HFF-Myc (cell line): ENCODE results near the gene CHRNA4.
"Not testable (repeated sequence)": the region's sequence is repeated elsewhere in the genome, so short reads cannot be mapped to it uniquely, and the experiment has no call there.

Experiments used
- DNase-seq: peaks from one replicate; pipeline ENCODE4 v3.0.0-alpha.2; 2011; ENCODE audit warnings: low read depth; ENCODE audit errors: extremely low read depth
- H3K4me3 ChIP-seq: replicated peaks from 2 replicates; pipeline ENCODE4 v1.5.1; 2011; ENCODE audit warnings: low read depth, mild to moderate bottlenecking, control low read depth, low read length
- TF ChIP-seq, protein P1 (sequence below): IDR thresholded peaks from 2 replicates; pipeline ENCODE4 v1.5.1; 2012; ENCODE audit warnings: mild to moderate bottlenecking, low read depth, low read length, control low read depth; ENCODE audit errors: missing control alignments

CHRNA4 gene

GRCh38 chr20:63346131-63347080 lies 14.7 kb downstream of the CHRNA4 start:
- TF ChIP-seq, protein P1, sequence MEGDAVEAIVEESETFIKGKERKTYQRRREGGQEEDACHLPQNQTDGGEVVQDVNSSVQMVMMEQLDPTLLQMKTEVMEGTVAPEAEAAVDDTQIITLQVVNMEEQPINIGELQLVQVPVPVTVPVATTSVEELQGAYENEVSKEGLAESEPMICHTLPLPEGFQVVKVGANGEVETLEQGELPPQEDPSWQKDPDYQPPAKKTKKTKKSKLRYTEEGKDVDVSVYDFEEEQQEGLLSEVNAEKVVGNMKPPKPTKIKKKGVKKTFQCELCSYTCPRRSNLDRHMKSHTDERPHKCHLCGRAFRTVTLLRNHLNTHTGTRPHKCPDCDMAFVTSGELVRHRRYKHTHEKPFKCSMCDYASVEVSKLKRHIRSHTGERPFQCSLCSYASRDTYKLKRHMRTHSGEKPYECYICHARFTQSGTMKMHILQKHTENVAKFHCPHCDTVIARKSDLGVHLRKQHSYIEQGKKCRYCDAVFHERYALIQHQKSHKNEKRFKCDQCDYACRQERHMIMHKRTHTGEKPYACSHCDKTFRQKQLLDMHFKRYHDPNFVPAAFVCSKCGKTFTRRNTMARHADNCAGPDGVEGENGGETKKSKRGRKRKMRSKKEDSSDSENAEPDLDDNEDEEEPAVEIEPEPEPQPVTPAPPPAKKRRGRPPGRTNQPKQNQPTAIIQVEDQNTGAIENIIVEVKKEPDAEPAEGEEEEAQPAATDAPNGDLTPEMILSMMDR, result no peak
- DNase-seq, result no peak

GRCh38 chr20:63345328-63346100 lies 15.6 kb downstream of the CHRNA4 start:
- no peak overlapping the region for H3K4me3 ChIP-seq
- DNase-seq, result no peak
- TF ChIP-seq, protein P1, result no peak

More at GRCh38 chr20:63346131-63347080, 14.7 kb downstream of the CHRNA4 start:
- no peak overlapping the region for H3K4me3 ChIP-seq

DNA sequence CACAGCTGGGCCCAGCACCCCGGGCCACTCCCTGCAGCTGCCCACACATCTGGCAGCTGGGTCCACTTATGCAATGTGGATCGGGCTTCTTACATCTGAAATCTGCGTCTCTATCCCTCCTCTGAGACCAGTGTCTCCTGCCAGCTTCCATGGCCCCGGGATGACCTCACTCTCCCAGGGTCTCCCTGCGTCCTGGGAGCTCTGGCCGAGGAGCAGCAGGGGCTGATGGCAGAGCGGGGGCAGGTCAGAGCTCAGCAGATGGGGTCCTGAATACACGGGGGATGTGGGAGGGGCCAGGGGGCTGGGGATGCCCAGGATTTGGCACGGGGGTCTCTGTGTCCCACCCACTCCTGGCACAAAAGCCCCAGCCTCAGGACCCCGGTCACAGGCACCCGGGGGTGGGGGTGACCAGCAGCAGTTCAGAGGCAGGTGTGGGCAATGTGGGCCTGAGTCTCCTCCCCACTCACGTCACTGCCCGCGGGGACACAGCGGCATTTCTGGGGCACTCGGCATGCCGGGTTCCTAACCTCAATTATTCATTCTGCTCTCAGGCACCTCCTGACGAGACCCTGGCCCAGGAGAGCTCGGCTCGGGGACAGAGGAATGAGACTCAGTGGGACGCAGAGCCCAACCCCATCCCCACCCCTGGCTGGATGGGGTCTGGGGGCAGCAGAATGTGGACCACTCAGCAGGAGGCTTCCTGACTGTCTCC lies 16.4 kb downstream of the CHRNA4 start:
- TF ChIP-seq, protein P1, result no peak
- H3K4me3 ChIP-seq, result no peak overlapping the region
- DNase-seq, result no peak

DNA sequence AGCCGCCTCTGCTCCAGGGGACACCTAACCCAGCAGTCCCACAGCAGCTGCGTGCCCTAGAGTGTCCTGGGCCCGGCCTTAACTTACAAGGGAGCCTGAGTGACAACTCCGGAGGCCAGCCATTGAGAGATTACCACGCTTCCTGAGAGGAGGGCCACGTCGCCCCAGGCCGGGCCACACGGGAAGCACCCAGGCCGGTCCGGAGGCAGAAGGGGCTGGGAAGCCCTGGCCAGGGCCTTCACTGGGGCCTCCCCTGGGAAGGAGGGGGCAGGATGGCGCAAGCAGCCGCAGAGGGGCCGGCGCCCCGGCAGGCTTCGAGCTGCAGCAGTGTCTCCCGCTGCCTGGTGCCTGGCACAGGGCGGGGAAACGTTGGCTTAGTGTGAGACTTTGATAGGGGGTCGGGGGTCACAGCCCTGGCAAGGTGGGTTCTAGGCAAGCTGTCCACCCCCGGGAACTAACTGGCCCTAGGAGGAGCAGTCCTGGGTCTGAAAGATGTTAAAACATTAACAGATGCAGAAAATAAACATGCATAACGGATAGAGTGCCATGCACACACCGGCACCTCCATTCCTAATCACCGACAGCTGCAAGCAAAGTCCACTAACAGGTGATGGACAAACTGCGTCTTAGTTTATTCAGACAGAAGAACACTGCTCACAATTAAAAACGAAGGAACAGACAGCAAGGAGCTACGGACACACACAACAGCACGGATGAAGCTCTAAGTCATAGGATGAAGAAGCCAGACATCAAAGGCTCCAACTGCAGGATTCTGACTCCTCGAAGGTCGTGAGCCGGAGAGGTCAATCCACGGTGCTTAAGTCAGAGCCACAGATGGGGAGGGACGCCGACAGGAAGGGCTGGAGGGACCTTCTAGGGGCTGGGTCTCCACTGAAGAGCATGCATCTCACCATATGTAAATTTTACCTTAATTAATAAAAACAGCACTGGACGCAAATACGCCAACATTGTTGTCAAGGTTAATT lies 17.4 kb downstream of the CHRNA4 start:
- no peak overlapping the region for H3K4me3 ChIP-seq
- DNase-seq, result no peak
- TF ChIP-seq, protein P1, result no peak

DNA sequence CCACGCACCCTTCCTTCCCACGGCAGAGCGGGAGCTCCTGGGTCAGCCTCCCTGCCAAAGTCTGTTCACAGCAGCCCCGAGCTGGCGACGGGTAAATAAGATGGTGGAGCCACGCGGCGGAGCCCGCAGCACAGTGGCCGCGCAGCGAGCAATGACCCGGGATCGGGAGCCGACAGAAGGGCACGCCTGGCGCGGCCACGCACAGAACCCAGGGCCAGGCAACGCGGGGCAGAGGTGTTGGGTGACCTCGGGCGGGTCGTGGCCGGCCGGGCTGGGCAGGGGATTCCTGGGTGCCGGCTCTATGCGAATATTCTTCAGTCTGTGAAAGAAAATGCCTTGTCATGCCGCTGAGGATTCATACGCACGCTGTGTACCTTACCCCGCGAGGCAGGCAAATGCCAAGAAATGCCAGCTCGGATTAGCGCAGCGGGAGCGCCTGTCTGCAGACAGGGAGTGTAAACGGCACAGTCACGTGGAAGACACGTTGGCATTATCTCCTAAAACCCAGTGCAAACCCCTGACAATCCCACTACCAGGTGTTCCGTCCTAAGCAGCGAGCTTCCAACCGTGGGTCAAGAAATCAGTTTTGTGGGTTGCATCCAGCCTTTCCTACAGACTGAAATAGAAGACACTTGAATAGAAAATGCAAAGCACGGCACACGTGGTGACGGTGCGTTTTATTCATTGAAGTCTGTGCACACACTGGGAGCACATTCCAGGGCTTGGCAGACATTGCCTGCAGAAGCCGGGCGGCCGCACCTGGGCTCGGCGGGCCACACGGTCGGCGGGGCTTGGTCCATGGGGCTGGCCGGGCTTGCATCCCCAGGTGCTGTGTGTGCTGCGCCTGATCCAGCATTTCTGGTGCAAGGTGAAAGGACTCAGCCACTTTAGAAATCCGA lies 18.3 kb downstream of the CHRNA4 start:
- H3K4me3 ChIP-seq, result no peak overlapping the region
- TF ChIP-seq, protein P1, result no peak
- no peak for DNase-seq

- H3K4me3 ChIP-seq, DNase-seq: not testable (repeated sequence)
These were observed 20.9 kb downstream of the CHRNA4 start for GRCh38 chr20:63340158-63340688.

DNA sequence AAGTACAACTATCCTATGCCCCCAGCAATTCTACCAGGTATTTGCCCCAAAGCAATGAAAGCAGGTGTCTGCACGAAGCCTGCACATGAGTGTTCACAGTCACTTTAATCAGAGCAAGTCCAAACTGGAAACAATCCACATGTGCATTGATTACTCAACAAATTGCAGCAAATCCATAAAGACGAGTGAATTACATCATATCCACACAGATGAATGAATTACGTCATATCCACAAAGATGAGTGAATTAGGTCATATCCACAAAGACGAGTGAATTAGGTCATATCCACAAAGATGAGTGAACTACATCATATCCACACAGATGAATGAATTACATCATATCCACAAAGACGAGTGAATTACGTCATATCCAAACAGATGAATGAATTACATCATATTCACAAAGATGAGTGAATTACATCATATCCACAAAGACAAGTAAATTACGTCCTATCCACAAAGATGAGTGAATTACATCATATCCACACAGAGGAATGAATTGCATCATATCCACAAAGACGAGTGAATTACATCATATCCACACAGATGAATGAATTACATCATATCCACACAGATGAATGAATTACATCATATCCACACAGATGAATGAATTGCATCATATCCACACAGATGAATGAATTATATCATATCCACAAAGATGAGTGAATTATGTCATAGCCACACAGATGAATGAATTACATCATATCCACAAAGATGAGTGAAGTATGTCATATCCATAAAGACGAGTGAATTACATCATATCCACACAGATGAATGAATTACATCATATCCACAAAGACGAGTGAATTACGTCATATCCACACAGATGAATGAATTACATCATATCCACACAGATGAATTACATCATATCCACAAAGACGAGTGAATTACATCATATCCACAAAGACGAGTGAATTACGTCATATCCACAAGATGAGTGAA lies 21.7 kb downstream of the CHRNA4 start:
- H3K4me3 ChIP-seq, DNase-seq: not testable (repeated sequence)
